Measurements from ENCODE around the gene PSORS1C1. TPM values are rescaled to one million over a fixed set of nuclear protein-coding genes. Genes with fewer than 3 reads are reported as not detected.
"Not testable (repeated sequence)": the region's sequence is repeated elsewhere in the genome, so short reads cannot be mapped to it uniquely, and the experiment has no call there.

The PSORS1C1 gene
- total and polyA plus RNA-seq, 9 donors: 0.22 to 1.4 (median 0.71) TPM

DNA sequence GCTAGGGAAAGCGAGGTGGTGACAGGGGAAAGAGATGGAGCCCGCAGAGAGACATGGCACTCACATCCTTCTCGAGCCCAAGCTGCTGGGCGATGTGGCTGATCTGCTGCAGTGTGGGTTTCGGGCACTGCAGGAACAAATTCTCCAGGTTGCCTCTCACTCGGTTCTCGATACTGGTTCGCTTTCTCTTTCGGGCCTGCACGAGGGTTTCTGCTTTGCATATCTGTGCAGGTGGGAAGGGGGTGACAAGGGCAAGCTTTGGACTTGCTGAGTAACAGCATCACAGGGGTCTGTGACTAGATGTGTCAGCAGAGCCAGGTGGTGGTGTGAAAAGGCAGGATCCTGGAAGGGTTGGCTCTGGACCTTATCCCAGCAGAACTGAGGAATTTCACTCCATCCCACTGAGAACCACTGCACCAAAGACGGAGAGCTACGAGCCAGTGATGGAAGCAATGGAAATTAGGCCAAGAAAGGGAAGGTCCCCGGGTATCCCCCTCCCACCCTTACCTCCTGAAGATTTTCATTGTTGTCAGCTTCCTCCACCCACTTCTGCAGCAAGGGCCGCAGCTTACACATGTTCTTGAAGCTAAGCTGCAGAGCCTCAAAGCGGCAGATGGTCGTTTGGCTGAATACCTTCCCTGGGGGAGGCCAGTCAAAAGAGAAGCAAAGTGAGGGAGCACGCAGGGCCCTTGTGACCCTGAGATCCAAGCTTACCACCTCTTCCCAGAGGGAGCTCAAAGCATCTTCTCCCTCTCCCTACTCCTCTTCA, 50.6 kb downstream of the PSORS1C1 start:
- H3K27ac ChIP-seq (ENCODE audit: low read length); DNase-seq; H3K27me3 ChIP-seq (ENCODE audit: control insufficient read depth, insufficient read depth, low read length); H3K4me1 ChIP-seq (ENCODE audit: control insufficient read depth, insufficient read depth, low read length); H3K4me3 ChIP-seq (ENCODE audit: low read length); H3K9me3 ChIP-seq (replicated peaks; ENCODE audit: control insufficient read depth, low read depth, low read length): not testable (repeated sequence)
- 83% methylated on average over 4 of the region's 17 CpGs for WGBS (ENCODE audit: insufficient coverage)
- peaks cover 21% of the 10 kb centered on the region for H3K36me3 ChIP-seq (ENCODE audit: control insufficient read depth, insufficient read depth, low read length)

DNA sequence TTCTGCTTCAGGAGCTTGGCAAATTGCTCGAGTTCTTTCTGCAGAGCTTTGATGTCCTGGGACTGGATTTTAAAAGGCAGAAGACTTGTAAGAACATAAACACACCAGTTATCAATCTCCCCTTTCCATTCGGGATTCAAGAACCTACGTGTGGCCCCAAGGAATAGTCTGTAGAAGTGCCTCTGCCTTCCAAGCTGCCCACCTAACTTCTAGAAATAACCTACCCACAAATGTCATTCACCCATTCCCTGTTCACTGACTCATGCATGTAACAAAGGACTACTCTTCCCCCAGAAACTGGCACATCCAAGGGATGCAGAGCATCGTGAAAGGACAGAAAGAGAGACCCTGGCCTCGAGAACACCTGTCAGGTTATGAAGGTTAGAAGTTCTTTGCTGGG, 51.4 kb downstream of the PSORS1C1 start:
- Histone ChIP-seq H3K27me3 (ENCODE audit: control insufficient read depth, insufficient read depth, low read length) (peaks cover 7% of the 10 kb centered on the region), H3K4me3 (ENCODE audit: low read length) (no peak overlapping the region), H3K4me1 (ENCODE audit: control insufficient read depth, insufficient read depth, low read length) (no peaks in the 10 kb centered on the region), H3K9me3 (replicated peaks; ENCODE audit: control insufficient read depth, low read depth, low read length) (no peaks in the 10 kb centered on the region), H3K27ac (ENCODE audit: low read length) (no peak overlapping the region), H3K36me3 (ENCODE audit: control insufficient read depth, insufficient read depth, low read length) (peaks cover 21% of the 10 kb centered on the region)
- WGBS (ENCODE audit: insufficient coverage): 69% methylated on average over 4 of the region's 5 CpGs
- no peak for DNase-seq

DNA sequence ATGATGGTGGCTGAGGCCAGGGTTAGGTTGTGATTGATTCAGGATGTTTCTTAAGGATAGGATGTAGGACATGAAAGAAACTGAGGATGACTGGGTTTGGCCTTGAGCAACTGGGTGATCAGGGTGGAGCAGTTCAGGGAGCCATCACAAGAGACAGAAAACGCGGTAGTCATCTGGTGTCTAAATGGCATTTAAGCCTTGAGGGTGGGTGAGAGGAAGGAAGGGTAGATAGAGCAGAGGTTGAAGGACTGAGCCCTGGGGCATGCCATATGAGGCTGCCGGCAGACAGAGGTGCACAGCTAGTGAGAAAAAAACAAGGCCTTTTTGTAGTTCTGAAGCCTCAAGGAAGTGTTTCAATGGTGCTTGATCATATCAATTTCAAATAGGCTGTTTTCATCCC, 54.0 kb downstream of the PSORS1C1 start:
- Histone ChIP-seq H3K4me3 (ENCODE audit: low read length) (no peak overlapping the region), H3K27ac (ENCODE audit: low read length) (no peak overlapping the region), H3K27me3 (ENCODE audit: control insufficient read depth, insufficient read depth, low read length) (peaks cover 10% of the 10 kb centered on the region), H3K9me3 (replicated peaks; ENCODE audit: control insufficient read depth, low read depth, low read length) (no peaks in the 10 kb centered on the region), H3K36me3 (ENCODE audit: control insufficient read depth, insufficient read depth, low read length) (peaks cover 5% of the 10 kb centered on the region), H3K4me1 (ENCODE audit: control insufficient read depth, insufficient read depth, low read length) (no peaks in the 10 kb centered on the region)
- no peak for DNase-seq
- 20% methylated on average over 2 of the region's 3 CpGs for WGBS (ENCODE audit: insufficient coverage)

DNA sequence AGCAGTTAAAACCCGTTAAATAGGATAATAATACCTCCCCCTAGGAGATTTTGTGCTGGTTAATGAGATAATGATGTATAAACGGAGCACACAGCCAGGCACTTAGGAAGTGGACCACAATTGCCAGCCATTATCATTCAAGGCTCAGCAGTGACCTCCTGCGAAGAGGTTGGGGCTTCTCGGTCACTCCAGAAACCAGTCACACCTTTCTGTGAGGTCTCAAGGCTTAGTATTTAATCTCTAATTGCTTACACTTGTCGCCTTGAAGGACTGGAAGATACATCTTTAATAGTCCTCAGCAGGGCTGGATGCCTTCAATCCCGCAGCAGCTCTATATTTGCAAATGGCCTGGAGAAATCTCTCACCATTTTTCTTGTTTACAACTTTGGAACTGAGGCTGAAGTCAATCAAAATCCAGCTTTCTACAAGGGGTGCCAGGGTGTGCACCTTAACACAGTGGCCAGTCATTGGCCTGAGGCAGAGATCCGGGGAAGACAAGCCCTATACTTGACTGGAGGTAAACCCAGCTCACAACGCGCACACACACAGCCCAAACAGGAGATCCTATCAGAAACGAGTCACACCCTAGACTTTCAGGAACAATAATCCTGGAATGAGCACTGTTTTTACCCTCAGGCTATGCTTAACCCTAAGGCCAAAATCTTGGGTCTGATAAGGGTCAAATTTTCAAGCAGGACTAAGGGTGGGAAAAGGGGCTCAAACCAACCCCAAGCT, 54.7 kb downstream of the PSORS1C1 start:
- Histone ChIP-seq H3K27ac (ENCODE audit: low read length) (no peak overlapping the region), H3K36me3 (ENCODE audit: control insufficient read depth, insufficient read depth, low read length) (no peaks in the 10 kb centered on the region), H3K9me3 (replicated peaks; ENCODE audit: control insufficient read depth, low read depth, low read length) (no peaks in the 10 kb centered on the region), H3K27me3 (ENCODE audit: control insufficient read depth, insufficient read depth, low read length) (peaks cover 10% of the 10 kb centered on the region), H3K4me1 (ENCODE audit: control insufficient read depth, insufficient read depth, low read length) (no peaks in the 10 kb centered on the region), H3K4me3 (ENCODE audit: low read length) (no peak overlapping the region)
- 54% methylated on average over 5 of the region's 10 CpGs for WGBS (ENCODE audit: insufficient coverage)
- DNase-seq: no peak

DNA sequence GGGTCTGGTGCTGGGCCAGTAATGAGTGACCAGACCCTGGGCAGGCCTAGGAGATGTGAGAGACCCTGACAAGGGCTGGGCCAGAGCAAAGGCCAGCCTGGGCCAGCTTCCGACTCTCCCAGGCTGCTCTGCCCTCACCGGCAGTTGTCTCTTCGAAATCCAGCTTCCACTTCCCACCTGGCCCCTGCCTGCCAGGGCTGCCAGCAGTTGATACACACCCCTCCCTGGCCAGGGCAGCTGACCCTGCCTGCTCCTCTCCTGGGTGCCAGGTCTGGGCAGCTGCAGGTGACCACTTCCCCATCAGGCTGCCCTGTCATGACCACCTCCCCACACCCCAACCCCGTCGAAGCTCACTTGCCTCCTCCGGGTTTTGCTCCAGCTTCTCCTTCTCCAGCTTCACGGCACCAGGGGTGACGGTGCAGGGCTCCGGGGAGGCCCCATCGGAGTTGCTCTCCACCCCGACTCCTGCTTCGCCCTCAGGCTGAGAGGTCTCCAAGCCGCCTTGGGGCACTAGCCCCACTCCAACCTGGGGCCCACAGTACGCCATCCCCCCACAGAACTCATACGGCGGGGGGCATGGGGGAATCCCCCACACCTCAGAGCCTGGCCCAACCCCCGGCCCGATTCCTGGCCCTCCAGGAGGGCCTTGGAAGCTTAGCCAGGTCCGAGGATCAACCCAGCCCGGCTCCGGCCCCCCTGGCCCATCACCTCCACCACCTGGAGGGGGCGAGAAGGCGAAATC, 55.4 kb downstream of the PSORS1C1 start:
- H3K27ac ChIP-seq (ENCODE audit: low read length); H3K4me1 ChIP-seq (ENCODE audit: control insufficient read depth, insufficient read depth, low read length); H3K27me3 ChIP-seq (ENCODE audit: control insufficient read depth, insufficient read depth, low read length); H3K4me3 ChIP-seq (ENCODE audit: low read length); DNase-seq; H3K9me3 ChIP-seq (replicated peaks; ENCODE audit: control insufficient read depth, low read depth, low read length); H3K36me3 ChIP-seq (ENCODE audit: control insufficient read depth, insufficient read depth, low read length): not testable (repeated sequence)
- 41% methylated on average over 17 of the region's 23 CpGs for WGBS (ENCODE audit: insufficient coverage)

DNA sequence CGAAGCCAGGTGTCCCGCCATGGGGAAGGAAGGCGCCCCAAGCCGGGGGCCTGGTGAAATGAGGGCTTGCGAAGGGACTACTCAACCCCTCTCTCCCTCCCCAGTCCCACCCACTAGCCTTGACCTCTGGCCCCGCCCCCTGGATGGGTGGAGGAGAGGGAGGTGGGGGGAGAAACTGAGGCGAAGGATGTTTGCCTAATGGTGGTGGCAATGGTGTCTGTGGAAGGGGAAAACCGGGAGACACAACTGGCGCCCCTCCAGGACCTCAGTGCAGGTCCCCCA, 55.9 kb downstream of the PSORS1C1 start, which contains the start of gene POU5F1:
Gene POU5F1, minus strand, starts transcription at position 83 of the 282 bp plus-strand sequence. Its CDS starts 62 bp downstream, at position 21.
- 27% methylated on average over 2 of the region's 9 CpGs for WGBS (ENCODE audit: insufficient coverage)
- Histone ChIP-seq H3K27ac (ENCODE audit: low read length) (no peak within 1 kb of the TSS), H3K9me3 (replicated peaks; ENCODE audit: control insufficient read depth, low read depth, low read length) (no peaks in the 10 kb centered on the region), H3K4me1 (ENCODE audit: control insufficient read depth, insufficient read depth, low read length) (peaks cover 7% of the 10 kb centered on the region), H3K4me3 (ENCODE audit: low read length) (no peak within 1 kb of the TSS), H3K27me3 (ENCODE audit: control insufficient read depth, insufficient read depth, low read length) (peaks cover 10% of the 10 kb centered on the region), H3K36me3 (ENCODE audit: control insufficient read depth, insufficient read depth, low read length) (no peaks in the 10 kb centered on the region)
- DNase-seq: no peak

DNA sequence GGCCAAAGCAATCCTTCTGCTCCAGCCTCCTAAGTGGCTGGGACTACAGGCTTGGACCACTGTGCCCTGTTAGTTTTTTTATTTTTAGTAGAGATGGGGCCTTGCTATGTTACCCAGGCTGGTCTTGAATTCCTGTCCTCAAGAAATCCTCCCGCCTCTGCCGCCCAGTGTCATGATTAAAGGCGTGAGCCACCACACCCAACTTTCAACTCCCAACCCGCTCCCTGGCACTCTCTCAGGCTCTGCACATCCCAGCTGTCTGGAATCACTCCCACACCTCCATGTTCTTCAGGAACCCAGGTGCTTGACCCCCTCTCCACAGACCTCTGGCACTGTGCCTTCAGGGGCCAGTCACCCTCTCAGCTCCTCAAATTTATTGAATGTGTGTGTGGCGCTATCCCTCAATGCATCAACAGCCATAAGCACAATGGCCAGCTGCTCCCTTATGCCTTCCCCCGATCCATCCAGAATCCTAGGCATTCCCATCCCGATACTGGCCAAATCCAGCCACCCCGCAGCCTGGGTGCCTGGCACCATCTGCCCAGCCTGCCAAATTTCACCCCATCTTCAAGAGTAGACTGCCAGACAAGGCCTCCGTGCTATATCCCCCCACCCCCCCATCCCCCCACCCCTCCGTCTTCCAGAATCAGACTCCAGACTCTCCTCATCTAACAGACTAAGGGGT, 56.5 kb downstream of the PSORS1C1 start:
- Histone ChIP-seq H3K9me3 (replicated peaks; ENCODE audit: control insufficient read depth, low read depth, low read length) (no peaks in the 10 kb centered on the region), H3K36me3 (ENCODE audit: control insufficient read depth, insufficient read depth, low read length) (no peaks in the 10 kb centered on the region), H3K4me1 (ENCODE audit: control insufficient read depth, insufficient read depth, low read length) (peaks cover 13% of the 10 kb centered on the region), H3K4me3 (ENCODE audit: low read length) (no peak overlapping the region), H3K27ac (ENCODE audit: low read length) (no peak overlapping the region), H3K27me3 (ENCODE audit: control insufficient read depth, insufficient read depth, low read length) (peaks cover 10% of the 10 kb centered on the region)
- DNase-seq: no peak
- WGBS (ENCODE audit: insufficient coverage): 71% methylated on average over 7 of the region's 10 CpGs

DNA sequence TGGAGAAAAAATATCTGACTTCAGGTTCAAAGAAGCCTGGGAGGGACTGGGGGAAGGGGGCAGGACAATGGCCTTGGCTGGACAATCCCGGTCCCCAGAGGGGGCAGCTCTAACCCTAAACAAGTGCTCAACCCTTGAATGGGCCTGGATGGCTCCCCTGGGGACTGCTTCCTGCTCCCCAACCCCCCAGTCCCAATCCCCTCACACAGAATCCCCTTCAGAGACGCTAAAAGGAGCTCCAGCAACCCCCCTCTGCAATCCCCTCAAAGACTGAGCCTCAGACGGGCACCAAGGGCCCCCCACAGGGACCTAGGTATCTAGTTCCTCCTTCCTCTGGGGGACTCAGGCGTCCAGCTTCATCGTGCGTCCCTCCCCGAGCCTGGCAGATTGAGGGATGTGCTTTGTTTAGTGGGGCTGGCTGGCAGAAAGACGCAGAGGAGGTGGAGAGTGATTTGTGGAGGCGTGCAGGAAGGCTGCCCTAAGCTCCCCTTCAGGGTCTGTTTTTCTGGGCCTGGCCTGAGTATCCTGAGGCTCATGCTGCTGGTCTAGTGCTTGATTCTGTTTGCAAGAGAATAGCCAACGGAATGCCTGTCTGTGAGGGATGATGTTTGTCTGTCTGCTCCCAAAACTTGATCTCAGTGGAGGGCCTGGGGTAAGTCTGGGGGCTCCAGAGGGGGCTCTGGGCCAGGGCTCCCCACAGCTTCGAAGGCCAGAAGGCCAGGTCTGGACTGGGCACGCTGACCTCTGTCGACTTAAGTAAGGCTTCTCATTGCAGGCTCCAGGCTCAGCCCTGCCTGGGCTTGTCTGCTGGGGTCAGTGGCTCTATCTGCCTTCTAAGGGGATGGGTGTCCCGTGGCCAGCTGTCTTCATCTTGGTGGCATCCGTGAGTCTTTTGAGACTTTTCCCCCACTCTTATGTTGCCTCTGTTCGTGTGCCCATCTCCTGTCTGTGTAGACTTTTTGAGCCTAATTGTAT, 57.6 kb downstream of the PSORS1C1 start:
- Histone ChIP-seq H3K9me3 (replicated peaks; ENCODE audit: control insufficient read depth, low read depth, low read length) (no peaks in the 10 kb centered on the region), H3K36me3 (ENCODE audit: control insufficient read depth, insufficient read depth, low read length) (no peaks in the 10 kb centered on the region), H3K4me1 (ENCODE audit: control insufficient read depth, insufficient read depth, low read length) (peaks cover 13% of the 10 kb centered on the region), H3K27me3 (ENCODE audit: control insufficient read depth, insufficient read depth, low read length) (peaks cover 10% of the 10 kb centered on the region), H3K27ac (ENCODE audit: low read length) (no peak overlapping the region), H3K4me3 (ENCODE audit: low read length) (no peak overlapping the region)
- DNase-seq: no peak
- 35% methylated on average over 12 of the region's 16 CpGs for WGBS (ENCODE audit: insufficient coverage)

DNA sequence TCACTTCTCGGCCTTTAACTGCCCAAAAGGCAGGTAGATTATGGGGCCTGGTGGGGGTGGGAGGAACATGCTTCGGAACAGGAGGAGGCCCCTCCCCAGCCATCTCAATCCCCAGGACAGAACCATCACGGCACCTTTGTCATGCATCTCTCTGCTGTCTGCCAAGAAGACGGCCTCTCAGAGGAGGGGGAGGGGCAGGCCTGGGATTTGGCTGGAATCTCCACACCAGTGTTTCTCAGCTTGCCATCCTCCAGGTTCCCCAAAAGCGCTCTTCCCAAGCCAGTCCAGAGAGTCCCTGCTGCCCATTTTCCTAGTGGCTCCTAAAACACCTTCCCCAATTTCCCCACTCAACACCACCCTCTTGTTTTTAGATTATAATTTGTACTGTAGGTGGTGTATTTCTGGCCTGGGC, 58.4 kb downstream of the PSORS1C1 start:
- Histone ChIP-seq H3K9me3 (replicated peaks; ENCODE audit: control insufficient read depth, low read depth, low read length) (no peaks in the 10 kb centered on the region), H3K27me3 (ENCODE audit: control insufficient read depth, insufficient read depth, low read length) (peaks cover 10% of the 10 kb centered on the region), H3K36me3 (ENCODE audit: control insufficient read depth, insufficient read depth, low read length) (no peaks in the 10 kb centered on the region), H3K27ac (ENCODE audit: low read length) (no peak overlapping the region), H3K4me1 (ENCODE audit: control insufficient read depth, insufficient read depth, low read length) (peaks cover 13% of the 10 kb centered on the region), H3K4me3 (ENCODE audit: low read length) (no peak overlapping the region)
- no peak for DNase-seq
- 50% methylated on average over 2 of the region's 5 CpGs for WGBS (ENCODE audit: insufficient coverage)
